Thoracic aorta (tissue), 2 donors: Measurements from ENCODE around the gene ENAH. TPM values are rescaled to one million over a fixed set of nuclear protein-coding genes. Genes with fewer than 3 reads are reported as not detected.
A peak's percentile ranks its signal among the peaks of the same experiment; 100 is the strongest.

Source experiments
- ATAC-seq: fragments of 150-250 bp; one replicate; pipeline ENCODE4 v1.8.0; 2017; ENCODE audit warnings: low read depth; ENCODE audit not compliant: insufficient number of reproducible peaks, low FRiP score
- DNase-seq: peaks from one replicate; pipeline ENCODE4 v3.0.0-alpha.2; 2020; ENCODE audit warnings: low spot score
- H3K27ac ChIP-seq, 2 donors: fragments of 200-600 bp; sonication (generic); 1 replicate in 1 of 2; 2 replicates in 1 of 2; pipeline ENCODE4 v1.5.1; 2016; ENCODE audit warnings: mild to moderate bottlenecking in 2 of 2, moderate library complexity in 2 of 2
- H3K27me3 ChIP-seq: fragments of 200-600 bp; sonication (generic); replicated peaks from 2 replicates; pipeline ENCODE4 v1.6.0; 2016; ENCODE audit warnings: mild to moderate bottlenecking; ENCODE audit not compliant: insufficient read depth
- H3K36me3 ChIP-seq: fragments of 200-600 bp; sonication (generic); one replicate; pipeline ENCODE4 v1.5.1; 2016
- H3K4me1 ChIP-seq, 2 donors: fragments of 200-600 bp; sonication (generic); 1 replicate in 1 of 2; 2 replicates in 1 of 2; pipeline versions ENCODE4 v1.5.1 to v1.6.0; 2016; ENCODE audit warnings: low read depth in 2 of 2, mild to moderate bottlenecking in 1 of 2; ENCODE audit not compliant: control insufficient read depth in 1 of 2
- H3K4me3 ChIP-seq: fragments of 200-600 bp; sonication (generic); 2 replicates; pipeline ENCODE4 v1.5.1; 2016; ENCODE audit warnings: mild to moderate bottlenecking
- H3K9me3 ChIP-seq: fragments of 200-600 bp; sonication (generic); 2 replicates; pipeline ENCODE4 v1.5.1; 2016
- total RNA-seq, 2 donors: library from RNA; depleted of rRNA; stranded (reverse); fragments of >200 nt; gene quantifications; one replicate each; pipeline versions ENCODE4 v1.1.0 to v1.2.3, GENCODE V29; 2016
- TF ChIP-seq, protein P1 (sequence below): fragments of 200-600 bp; sonication (generic); IDR thresholded peaks from one replicate; pipeline ENCODE4 v1.5.1; 2019; ENCODE audit warnings: antibody characterized with exemption

The ENAH gene
- total RNA-seq, 2 donors from 2014 or later, result 111 to 119 TPM

DNA sequence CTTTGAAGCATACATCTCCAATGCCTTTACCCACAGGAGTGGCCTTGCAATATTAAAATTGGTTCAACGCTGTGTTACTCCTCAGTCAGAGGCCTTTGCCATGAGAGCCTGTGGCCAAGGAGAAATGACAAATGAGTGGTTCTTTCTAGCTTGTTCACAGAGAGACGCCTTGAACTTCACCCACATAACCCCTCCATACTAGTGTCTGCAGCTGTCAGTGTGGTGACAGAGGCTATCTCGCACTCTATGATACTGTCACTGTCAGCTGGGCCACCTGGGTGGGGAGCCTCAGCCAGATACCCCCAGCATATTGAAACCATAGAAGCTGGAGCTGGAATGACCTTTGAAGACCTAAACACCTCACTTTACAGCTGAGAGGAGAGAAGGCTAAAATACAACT is 167.7 kb downstream of the ENAH start:
- DNase-seq (no peak), ATAC-seq (no peak)
- Histone ChIP-seq H3K4me1 (peaks cover 11 to 38% of the 10 kb centered on the region in 2 donors), H3K27ac (no peak overlapping the region), H3K4me3 (no peak overlapping the region), H3K36me3 (no peaks in the 10 kb centered on the region), H3K27me3 (no peaks in the 10 kb centered on the region), H3K9me3 (no peaks in the 10 kb centered on the region)
- TF ChIP-seq, protein P1, sequence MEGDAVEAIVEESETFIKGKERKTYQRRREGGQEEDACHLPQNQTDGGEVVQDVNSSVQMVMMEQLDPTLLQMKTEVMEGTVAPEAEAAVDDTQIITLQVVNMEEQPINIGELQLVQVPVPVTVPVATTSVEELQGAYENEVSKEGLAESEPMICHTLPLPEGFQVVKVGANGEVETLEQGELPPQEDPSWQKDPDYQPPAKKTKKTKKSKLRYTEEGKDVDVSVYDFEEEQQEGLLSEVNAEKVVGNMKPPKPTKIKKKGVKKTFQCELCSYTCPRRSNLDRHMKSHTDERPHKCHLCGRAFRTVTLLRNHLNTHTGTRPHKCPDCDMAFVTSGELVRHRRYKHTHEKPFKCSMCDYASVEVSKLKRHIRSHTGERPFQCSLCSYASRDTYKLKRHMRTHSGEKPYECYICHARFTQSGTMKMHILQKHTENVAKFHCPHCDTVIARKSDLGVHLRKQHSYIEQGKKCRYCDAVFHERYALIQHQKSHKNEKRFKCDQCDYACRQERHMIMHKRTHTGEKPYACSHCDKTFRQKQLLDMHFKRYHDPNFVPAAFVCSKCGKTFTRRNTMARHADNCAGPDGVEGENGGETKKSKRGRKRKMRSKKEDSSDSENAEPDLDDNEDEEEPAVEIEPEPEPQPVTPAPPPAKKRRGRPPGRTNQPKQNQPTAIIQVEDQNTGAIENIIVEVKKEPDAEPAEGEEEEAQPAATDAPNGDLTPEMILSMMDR, result no peak

DNA sequence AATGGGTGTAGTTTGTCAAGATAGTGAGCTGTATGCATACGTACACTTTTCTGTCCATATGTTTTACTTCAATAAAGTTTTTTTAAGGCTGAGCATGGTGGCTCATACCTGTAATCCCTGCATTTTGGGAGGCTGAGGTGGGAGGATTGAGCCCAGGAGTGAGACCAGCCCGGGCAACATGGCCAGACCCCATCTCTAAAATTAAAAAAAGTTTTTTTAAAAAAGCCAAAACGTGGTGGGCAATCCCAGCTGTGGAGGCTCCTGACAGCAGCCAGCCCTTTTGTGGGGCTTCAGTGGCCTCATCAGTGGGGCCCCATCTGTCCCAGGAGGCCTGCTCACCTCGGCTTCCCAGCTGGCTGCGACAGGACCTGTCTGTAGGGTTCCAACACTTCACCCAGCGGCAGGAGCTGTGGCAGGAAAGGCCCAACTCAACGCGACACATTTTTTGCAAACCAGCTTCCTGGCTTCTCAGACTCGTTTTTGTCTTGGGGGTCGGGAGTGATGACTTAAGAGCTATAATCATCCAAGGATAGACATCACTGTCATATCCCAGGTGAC is 168.2 kb downstream of the ENAH start:
- no peak overlapping the region for H3K27ac ChIP-seq

DNA sequence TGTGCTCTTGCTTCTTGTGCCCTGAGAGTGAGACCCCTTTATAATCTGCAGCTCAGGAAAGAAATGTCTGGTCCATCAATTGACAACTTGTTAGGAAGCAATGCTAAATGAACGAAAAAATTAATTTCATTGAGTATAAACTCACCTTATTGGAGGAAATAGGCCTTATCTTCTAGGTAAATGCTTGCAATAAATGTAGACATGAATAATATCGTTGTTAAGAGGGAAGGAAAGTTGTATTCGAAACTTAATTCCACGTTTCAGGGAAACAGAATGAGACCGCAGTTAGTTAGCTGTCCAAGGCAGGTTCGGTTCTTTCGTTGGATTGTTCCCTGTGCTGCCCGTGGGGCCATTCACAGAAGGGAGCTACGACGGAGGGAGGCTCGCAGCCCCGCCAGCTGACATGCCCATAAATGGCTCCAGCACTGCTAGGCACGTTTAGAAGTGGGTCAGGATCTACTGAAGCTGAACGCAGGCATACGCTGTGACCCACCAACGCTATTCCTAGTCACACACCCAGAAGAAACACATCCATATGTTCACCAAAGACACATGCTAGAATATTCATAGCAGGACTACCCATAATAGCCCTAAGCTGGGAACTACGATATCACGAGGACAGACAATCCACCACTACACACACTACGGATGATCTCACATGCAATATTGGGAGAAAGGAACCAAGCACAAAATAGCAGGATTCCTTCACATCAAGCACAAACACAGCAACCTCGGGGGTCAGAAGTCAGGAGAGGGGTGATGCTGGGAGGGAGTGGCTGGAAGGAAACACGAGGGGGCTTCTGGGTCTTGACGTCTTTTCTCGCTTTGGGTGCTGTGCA is 168.9 kb downstream of the ENAH start:
- TF ChIP-seq, protein P1, result no peak
- no peak overlapping the region for H3K4me3 ChIP-seq
- H3K9me3 ChIP-seq, result no peaks in the 10 kb centered on the region
- DNase-seq (no peak), ATAC-seq (no peak)
- H3K27me3 ChIP-seq, result no peaks in the 10 kb centered on the region
- peaks cover 11 to 42% of the 10 kb centered on the region in 2 donors for H3K4me1 ChIP-seq
- no peak overlapping the region for H3K27ac ChIP-seq
- no peaks in the 10 kb centered on the region for H3K36me3 ChIP-seq

More for the DNA sequence above, 168.2 kb downstream of the ENAH start:
- Histone ChIP-seq H3K9me3 (no peaks in the 10 kb centered on the region), H3K4me3 (no peak overlapping the region), H3K27me3 (no peaks in the 10 kb centered on the region), H3K36me3 (no peaks in the 10 kb centered on the region), H3K4me1 (peaks cover 11 to 38% of the 10 kb centered on the region in 2 donors)
- DNase-seq (no peak), ATAC-seq (no peak)
- TF ChIP-seq, protein P1, result no peak

DNA sequence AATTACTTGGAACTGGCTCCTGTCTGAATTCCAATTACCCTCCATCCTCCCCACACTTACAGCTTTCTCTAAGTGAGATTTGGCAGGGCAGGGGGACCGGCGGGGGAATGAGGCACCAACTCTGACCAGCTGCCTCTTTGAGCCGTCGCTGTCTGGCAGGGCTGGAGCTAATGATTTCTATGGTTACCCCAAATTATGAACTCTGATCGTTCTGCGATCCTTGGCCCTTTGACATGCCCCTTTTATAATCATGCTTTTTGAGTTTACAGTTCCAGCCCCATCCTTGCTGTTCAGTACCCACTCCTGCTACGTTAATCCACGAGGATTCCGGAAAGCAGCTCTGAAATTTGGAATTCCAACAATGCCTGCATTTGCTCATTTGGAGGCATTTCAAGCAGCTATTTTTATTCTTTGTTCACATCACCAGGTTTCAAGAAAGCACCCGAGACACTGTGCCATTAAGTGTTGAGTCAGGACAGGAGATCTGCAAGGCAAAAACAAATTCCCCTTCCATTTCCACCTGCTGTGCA is 170.4 kb downstream of the ENAH start:
- peak overlapping the region; percentile 51 to 65 for H3K27ac ChIP-seq
- no peaks in the 10 kb centered on the region for H3K36me3 ChIP-seq
- H3K27me3 ChIP-seq, result no peaks in the 10 kb centered on the region
- ATAC-seq (peak; percentile 62), DNase-seq (no peak)
- H3K4me1 ChIP-seq, result peaks cover 11 to 38% of the 10 kb centered on the region in 2 donors
- H3K9me3 ChIP-seq, result no peaks in the 10 kb centered on the region
- peak overlapping the region; percentile 41 for H3K4me3 ChIP-seq
- TF ChIP-seq, protein P1, result no peak

DNA sequence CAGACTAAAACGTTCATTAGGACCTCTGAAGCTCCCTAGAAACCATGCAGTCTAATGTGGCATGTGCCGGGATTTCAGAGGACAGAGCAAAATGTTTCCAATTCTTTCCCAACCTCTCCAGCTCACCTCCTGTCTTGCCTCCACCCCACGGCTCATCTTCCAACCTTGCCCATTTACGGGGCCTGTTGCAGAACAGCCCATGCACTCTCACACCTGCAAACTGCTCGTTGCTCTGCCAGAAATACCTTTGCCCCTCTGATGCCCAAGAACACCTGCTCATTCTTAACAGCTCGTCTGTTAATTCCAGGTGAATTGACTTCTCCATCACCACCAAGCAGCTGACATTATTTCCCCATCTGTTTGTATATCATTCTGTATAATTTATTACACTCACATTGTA is 171.2 kb downstream of the ENAH start:
- Histone ChIP-seq H3K4me1 (peaks cover 11 to 38% of the 10 kb centered on the region in 2 donors), H3K27ac (peak overlapping the region; percentile 51 to 65), H3K27me3 (no peaks in the 10 kb centered on the region), H3K4me3 (no peak overlapping the region), H3K36me3 (no peaks in the 10 kb centered on the region), H3K9me3 (no peaks in the 10 kb centered on the region)
- TF ChIP-seq, protein P1, result no peak
- DNase-seq, result no peak
- ATAC-seq, result no peak
